PC-9 (cell line): ENCODE data around the gene GNB1.

Experiments used
- EZH2 ChIP-seq: fragments of 200-600 bp; sonication (generic); IDR thresholded peaks from 2 replicates; pipeline ENCODE4 v1.8.0; 2017; ENCODE audit warnings: antibody characterized with exemption, low read depth
- TF ChIP-seq, protein P1 (sequence below): fragments of 200-600 bp; sonication (generic); conservative IDR thresholded peaks from 2 replicates; pipeline ENCODE4 v1.6.1; 2017; ENCODE audit warnings: mixed run types, antibody characterized with exemption, mild to moderate bottlenecking, moderate library complexity

DNA sequence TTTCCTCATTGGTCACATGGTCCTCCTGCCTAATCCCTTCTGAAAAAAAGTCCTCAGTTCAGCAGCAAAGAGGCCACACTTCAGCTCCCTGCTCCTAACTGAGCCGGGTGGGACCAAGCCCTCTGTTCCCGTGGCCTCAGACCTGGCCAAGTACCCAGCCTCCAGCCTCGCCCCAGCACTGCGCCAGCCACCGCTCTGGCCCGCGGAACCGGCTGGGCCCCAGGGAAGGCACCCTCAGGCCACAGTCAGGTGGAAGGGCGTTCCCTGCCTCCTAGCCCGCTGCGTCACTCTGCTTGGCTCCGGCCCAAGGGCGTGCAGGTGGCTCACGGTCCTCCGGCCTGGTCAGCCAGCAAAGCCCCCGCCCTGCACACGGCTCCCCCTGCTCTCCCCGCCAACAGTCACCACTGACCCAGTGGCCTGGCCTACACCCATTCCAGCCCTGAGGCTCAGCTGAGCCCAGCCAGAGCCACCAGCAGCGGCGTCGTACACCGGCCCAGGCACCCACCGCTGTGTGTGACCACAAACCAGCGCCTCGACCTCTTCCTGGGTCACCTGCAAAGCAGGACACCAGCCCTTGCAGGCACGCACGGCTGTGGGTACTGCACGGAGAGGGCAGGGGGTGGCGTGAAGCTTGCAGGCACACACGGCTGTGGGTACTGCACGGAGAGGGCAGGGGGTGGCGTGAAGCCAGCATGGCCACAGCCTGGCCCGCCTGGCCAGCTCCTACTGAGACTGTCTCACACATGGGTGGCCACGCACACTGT, 132.0 kb downstream of the GNB1 start:
- TF ChIP-seq, protein P1, sequence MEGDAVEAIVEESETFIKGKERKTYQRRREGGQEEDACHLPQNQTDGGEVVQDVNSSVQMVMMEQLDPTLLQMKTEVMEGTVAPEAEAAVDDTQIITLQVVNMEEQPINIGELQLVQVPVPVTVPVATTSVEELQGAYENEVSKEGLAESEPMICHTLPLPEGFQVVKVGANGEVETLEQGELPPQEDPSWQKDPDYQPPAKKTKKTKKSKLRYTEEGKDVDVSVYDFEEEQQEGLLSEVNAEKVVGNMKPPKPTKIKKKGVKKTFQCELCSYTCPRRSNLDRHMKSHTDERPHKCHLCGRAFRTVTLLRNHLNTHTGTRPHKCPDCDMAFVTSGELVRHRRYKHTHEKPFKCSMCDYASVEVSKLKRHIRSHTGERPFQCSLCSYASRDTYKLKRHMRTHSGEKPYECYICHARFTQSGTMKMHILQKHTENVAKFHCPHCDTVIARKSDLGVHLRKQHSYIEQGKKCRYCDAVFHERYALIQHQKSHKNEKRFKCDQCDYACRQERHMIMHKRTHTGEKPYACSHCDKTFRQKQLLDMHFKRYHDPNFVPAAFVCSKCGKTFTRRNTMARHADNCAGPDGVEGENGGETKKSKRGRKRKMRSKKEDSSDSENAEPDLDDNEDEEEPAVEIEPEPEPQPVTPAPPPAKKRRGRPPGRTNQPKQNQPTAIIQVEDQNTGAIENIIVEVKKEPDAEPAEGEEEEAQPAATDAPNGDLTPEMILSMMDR, result no peak
- TF ChIP-seq EZH2, result no peak
